Measurements from ENCODE around the gene TMEM106A. TPM values are rescaled to one million over a fixed set of nuclear protein-coding genes. Genes with fewer than 3 reads are reported as not detected.

TMEM106A gene
- total and polyA plus RNA-seq, 9 of the 15 experiments (the other 6 are each of a cell fraction or from before 2014, with no cell fraction given), result 0.03 to 0.29 (median 0.15) TPM

- TF ChIP-seq E2F5 (CRISPR knock-in tag; IDR thresholded peaks at IDR 0.05) (no peak), NONO (IDR thresholded peaks at IDR 0.05; ENCODE audit: low read depth in 2 of 2, low read length in 1 of 2) (peak in 1 of 2 experiments; percentile 62; a peak in 1 of 4 replicates), NCOA6 (IDR thresholded peaks at IDR 0.05) (no peak), POLR2AphosphoS2 (IDR thresholded peaks at IDR 0.05; ENCODE audit: low read length) (no peak), ELF2 (CRISPR knock-in tag; IDR thresholded peaks at IDR 0.05) (peak; percentile 92), ZNF507 (tag; conservative IDR thresholded peaks at IDR 0.05) (no peak), HNRNPLL (IDR thresholded peaks at IDR 0.05; ENCODE audit: low read depth, low read length, poor library complexity, severe bottlenecking) (peak; percentile 72), DACH1 (IDR thresholded peaks at IDR 0.05; ENCODE audit: partially characterized antibody) (no peak), RAD21 (CRISPR knock-in tag; conservative IDR thresholded peaks at IDR 0.05 in 1 of 2, IDR thresholded peaks at IDR 0.05 in 1 of 2) (no peak), DNMT1 (IDR thresholded peaks at IDR 0.05) (no peak), TFAP4 (CRISPR knock-in tag; IDR thresholded peaks at IDR 0.05; ENCODE audit: borderline replicate concordance) (no peak), SP2 (IDR thresholded peaks at IDR 0.05; ENCODE audit: extremely low read depth, low read depth, low read length, poor library complexity, severe bottlenecking) (peak; percentile 15), RHOXF2B (CRISPR knock-in tag; conservative IDR thresholded peaks at IDR 0.05) (no peak), ZNF57 (CRISPR knock-in tag; IDR thresholded peaks at IDR 0.05) (no peak), POLR2AphosphoS5 (IDR thresholded peaks at IDR 0.05; ENCODE audit: control insufficient read depth, insufficient read depth, low read depth, low read length) (peak; percentile 87), PML (IDR thresholded peaks at IDR 0.05; ENCODE audit: low read length) (peak; percentile 73), SMAD1 (IDR thresholded peaks at IDR 0.05; ENCODE audit: low read depth, low read length, partially characterized antibody) (peak; percentile 47), ZNF24 (IDR thresholded peaks at IDR 0.05) (no peak), TCFL5 (CRISPR knock-in tag; conservative IDR thresholded peaks at IDR 0.05) (no peak), ATF7 (IDR thresholded peaks at IDR 0.05) (peak; percentile 97)
Measured at GRCh38 chr17:43170140-43170765, 41.4 kb upstream of the TMEM106A start (continued).

All from K562 (cell line).